ENCODE data around the gene RNF182.

GRCh38 chr6:13892017-13892645 lies 32.6 kb upstream of the RNF182 start:
- TF ChIP-seq EZH2 (IDR thresholded peaks at IDR 0.05) (no peak), POLR2AphosphoS5 (IDR thresholded peaks at IDR 0.05; ENCODE audit: borderline replicate concordance, low read depth, low read length) (no peak)
